PC-9 (cell line): ENCODE measurements around the gene HS6ST1.

Experiments
- EZH2 ChIP-seq: fragments of 200-600 bp; sonication (generic); IDR thresholded peaks from 2 replicates; pipeline ENCODE4 v1.8.0; 2017; ENCODE audit warnings: antibody characterized with exemption, low read depth
- TF ChIP-seq, protein P1 (sequence below): fragments of 200-600 bp; sonication (generic); conservative IDR thresholded peaks from 2 replicates; pipeline ENCODE4 v1.6.1; 2017; ENCODE audit warnings: mixed run types, antibody characterized with exemption, mild to moderate bottlenecking, moderate library complexity

DNA sequence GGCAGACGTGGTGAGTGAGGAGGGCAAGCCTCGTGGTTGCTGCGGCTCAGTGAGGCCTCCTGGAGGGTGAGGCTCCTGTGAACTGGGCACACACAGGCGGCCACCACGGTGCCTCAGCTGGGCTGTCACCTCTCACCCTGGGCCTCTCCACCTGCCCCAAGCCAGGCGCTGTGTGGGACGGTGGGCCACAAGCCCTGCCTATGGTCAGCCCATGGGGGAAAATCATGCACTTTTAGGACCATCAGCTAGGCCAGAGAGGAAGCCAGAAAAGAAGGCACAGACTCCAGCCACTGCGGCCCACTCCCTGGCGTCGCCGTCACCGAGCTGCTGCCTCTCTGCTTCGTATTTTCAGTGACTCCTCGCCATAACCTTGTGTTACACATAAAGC, 28.5 kb upstream of the HS6ST1 start:
- TF ChIP-seq, protein P1, sequence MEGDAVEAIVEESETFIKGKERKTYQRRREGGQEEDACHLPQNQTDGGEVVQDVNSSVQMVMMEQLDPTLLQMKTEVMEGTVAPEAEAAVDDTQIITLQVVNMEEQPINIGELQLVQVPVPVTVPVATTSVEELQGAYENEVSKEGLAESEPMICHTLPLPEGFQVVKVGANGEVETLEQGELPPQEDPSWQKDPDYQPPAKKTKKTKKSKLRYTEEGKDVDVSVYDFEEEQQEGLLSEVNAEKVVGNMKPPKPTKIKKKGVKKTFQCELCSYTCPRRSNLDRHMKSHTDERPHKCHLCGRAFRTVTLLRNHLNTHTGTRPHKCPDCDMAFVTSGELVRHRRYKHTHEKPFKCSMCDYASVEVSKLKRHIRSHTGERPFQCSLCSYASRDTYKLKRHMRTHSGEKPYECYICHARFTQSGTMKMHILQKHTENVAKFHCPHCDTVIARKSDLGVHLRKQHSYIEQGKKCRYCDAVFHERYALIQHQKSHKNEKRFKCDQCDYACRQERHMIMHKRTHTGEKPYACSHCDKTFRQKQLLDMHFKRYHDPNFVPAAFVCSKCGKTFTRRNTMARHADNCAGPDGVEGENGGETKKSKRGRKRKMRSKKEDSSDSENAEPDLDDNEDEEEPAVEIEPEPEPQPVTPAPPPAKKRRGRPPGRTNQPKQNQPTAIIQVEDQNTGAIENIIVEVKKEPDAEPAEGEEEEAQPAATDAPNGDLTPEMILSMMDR, result no peak
- no peak for TF ChIP-seq EZH2
